Islet precursor cell (in vitro differentiated cells): ENCODE results near the gene HNRNPUL1.
"Not testable (repeated sequence)": the region's sequence is repeated elsewhere in the genome, so short reads cannot be mapped to it uniquely, and the experiment has no call there.

Experiments
- DNase-seq: peaks from one replicate; pipeline ENCODE4 v3.0.0-alpha.2; 2018

Gene HNRNPUL1

DNA sequence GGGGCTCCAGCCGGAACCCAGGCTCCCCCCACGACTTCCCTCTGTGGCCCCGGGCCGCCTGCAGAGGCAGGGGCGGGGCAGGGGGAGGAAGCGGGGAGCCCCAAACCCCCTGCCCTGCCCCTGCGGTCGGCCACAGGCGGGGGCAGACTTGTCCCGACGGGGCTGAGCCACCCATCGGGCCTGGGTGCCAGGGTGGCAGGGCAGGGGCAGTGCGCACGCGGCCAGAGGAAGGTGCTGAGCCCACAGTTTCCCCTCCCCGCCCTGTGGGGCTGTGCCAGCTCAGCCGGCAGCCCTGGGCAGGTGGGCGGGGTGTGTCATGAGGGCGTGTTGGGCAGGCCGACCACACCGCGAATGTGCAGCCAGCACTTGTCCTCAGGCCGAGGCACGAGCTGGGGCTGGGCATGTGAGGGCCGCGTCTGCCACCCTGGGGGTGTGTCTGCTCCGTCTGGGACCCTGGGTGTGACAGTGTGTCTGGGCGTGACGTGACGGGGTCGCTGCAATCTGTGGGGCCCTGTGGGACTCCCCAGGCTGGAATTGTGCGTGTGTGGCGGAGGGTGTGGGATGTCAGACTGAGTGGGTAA, 63.5 kb downstream of the HNRNPUL1 start:
- DNase-seq = peak; percentile 62

DNA sequence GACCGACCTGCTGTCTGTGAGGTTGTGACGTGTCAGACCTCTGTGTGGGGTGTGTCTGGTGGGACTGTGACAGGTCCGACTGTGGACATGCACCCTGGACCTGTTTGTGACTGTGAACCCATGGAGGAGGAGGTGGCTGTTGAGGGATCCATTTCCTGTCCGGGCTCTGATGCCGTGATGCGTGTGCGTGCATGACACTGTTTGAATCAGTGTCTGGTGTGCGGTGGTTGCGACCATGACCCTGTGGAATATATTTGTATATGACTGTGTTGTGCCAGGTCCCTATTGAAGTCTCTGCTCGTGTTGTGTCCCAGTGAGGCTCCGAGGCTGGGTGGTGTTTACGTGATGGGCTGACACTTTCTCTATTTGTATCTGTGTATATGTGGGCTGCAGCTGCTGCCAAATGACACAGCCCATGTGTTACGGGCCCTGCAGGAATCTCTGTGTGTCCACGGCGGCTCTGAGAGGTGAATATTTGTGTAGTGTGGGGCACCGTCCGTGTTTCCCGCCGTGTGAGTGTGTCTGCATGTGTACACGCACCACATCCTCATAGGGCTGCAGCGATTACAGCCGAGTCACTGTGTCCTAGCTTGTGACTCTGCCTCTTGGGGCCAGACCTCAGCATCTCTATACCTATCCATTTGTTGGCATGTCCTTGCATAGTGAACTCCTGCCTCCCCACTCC, 64.1 kb downstream of the HNRNPUL1 start:
- peak; percentile 56 for DNase-seq

DNA sequence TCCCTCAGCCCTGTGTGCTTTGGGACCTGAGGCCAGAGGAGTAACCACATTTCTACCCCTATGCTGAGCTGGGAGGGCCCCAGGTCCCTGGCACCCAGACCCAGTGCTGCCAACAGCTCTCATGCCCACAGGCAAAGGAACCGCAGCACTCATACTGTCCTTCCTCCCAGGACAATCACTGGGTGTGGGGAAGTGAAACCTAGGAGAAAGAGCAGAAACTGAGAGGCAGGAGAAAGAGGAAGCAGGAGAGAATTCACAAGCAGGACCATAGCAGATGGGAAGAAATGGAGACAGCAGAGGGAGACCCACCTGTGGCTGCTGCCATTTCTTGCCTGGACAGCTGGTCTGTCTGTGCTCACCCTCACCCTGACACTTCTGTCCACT, 64.7 kb downstream of the HNRNPUL1 start:
- no peak for DNase-seq

DNA sequence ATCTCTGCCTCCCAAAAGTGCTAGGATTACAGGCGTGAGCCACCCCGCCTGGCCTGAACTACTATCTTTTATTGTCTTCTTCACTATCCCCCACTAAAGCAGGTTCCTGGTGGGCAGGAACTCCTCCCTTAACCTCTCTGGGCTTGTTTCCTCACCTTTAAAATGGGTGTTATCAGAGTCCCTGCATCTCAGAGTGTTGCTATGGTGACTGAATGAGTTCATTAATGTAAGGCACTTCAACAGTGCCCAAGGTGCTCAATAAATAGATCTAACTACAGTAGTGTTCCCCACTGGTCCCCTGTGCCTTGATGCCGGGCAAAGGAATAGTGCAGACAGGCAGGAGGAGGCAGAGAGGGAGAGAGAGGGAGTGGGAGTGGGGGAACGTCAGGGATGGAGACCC, 66.3 kb downstream of the HNRNPUL1 start:
- no peak for DNase-seq

DNA sequence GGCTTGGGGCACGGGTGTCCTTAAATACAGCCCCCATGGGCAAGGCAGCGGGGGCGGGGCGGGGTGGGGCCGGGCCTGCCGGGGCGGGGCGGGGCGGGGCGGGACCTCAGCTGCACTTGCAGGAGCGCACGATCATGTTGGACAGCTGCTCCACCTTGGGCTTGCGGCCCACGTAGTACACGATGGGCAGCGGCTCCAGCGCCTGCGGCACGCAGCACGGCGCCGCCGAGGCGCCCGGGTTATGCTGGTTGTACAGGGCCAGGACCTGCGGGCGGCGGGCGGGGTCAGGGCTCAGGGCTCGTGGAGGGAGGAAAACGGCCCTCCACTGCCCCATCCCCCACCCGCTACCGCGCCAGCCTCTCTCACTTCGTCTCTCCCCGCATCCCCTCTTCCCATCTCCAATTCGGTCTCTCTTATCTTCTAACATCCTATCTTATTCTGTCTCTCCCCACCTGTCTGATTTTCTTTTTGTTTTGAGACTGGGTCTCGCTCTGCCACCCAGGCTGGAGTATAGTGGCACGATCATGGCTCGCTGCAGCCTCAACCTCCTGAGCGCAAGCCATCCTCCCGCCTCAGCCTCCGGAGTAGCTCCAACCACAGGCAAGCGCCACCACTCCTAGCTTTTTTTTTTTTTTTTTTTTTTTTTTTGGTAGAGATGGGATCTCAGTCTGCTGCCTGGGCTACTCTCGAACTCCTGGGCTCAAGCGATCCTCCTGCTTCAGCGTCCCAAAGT, 66.9 kb downstream of the HNRNPUL1 start:
- peak; percentile 56 for DNase-seq

DNA sequence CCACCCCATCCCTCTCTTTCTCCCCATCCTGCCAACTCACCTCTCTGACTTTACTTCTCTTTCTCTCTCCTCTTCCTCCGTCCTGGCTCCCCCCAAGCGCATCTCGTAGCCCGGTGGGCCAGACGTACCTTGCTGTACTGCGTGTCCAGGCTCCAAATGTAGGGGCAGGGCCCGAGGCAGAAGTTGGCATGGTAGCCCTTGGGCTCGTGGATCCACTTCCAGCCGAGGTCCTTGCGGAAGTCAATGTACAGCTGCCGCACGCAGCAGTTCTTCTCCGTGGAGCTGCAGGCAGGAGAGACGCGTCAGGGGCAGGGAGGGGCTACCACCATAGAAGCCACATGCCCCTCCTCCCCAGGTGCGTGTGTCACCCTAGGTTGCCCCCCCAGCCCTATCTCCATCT, 67.8 kb downstream of the HNRNPUL1 start:
- DNase-seq = no peak

DNA sequence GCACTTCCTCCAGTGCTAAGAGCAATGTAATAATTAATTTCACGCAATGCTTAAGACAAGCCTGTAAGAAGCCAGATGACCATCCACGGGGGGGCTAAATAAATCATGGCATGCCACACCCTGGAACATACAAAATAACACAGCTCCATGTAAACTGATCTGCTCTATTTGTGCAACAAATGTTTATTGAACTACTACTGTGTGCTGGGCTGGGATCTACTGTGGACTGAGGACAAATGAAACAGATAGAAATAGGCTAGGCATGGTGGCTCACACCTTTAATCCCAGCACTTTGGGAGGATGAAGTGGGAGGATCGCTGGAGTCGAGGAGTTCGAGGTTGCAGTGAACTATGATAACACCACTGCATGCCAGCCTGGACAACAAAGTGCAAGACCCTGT, 68.3 kb downstream of the HNRNPUL1 start:
- no peak for DNase-seq

GRCh38 chr19:41334793-41335192, 70.6 kb downstream of the HNRNPUL1 start:
- no peak for DNase-seq

DNA sequence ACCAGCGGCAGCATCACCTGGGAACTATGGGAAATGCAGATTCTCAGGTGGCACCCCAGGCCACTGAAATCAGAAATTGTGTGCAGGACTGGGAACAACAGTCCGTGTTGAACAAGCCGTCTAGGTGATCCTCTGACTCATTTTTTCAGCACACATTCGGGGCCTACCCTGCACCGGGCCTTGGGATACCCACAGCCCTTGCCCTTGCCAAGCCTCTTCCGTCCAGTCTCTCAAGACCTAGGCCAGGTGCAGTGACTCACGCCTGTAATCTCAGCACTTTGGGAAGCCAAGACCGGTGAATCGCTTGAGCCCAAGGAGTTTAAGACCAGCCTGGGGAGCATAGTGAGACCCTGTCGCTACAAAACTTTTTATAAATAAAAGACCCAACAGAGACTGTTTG, 71.3 kb downstream of the HNRNPUL1 start:
- no peak for DNase-seq

DNA sequence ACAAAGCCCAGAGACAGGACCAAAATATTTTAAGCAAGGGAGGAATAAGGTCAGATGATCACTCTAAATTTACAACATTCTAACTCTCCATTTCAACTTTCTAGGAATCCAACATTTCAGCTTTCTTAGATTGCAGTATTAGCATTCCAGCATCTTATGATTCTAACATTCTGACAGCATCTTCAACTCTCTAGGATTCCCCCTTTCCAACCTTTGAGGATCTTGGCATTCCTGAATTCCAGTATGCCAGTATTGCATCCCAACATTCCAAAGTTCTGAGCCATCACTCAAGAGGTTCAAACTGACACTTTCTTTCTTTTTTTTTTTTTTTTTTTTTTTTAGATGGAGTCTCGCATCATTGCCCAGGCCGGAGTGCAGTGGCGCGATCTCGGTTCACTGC, 75.8 kb downstream of the HNRNPUL1 start:
- DNase-seq = peak; percentile 54

GRCh38 chr19:41341669-41342490, 77.7 kb downstream of the HNRNPUL1 start:
- no peak for DNase-seq

- no peak for DNase-seq
Observed at GRCh38 chr19:41344162-41344561, 80.0 kb downstream of the HNRNPUL1 start.

DNA sequence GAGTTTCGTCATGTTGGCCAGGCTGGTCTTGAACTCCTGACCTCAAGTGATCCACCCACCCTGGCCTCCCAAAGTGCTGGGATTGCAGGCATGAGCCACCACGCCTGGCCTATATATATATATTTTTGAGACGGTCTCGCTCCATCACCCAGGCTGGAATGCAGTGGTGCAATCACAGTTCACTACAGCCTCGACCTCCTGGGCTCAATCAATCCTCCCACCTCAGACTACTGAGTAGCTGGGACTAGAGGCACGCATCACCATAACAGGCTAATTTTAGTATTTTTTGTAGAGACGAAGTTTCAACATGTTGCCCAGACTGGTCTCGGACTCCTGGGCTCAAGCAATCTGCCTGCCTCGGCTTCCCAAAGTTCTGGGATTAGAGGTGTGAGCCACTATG, 82.7 kb downstream of the HNRNPUL1 start:
- DNase-seq = not testable (repeated sequence)

DNA sequence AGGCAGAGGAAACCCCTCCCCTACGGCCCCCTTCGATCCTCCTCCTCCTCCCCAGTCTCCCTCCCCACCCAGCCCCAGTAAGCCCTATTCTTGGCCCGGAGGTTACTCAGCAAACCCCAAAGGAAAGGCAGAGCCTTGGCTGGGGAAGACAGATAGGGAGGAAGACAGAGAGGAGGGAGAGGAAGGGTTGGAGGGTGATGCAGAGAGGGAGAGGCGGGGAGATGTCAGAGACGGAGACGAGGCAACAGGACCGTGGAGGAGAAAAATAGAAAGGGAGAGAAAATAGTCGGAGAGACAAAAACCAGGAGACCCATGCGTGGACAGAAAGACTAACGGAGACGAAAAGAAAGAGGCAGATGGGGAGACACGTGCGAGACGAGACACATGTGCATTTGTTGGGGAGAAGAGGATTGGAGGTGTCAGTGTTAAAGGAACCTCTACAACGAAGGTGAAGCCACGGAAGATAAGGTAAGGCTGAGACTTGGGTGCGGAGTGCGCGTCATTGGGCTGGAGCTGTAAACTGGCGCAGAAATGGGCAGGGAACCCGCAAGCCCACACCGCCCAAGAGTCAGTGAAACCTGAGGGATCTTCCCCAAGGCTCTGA, 86.7 kb downstream of the HNRNPUL1 start:
- DNase-seq = no peak

GRCh38 chr19:41351339-41352245, 87.4 kb downstream of the HNRNPUL1 start:
- DNase-seq = peak; percentile 66

GRCh38 chr19:41352279-41352608, 88.1 kb downstream of the HNRNPUL1 start:
- no peak for DNase-seq

DNA sequence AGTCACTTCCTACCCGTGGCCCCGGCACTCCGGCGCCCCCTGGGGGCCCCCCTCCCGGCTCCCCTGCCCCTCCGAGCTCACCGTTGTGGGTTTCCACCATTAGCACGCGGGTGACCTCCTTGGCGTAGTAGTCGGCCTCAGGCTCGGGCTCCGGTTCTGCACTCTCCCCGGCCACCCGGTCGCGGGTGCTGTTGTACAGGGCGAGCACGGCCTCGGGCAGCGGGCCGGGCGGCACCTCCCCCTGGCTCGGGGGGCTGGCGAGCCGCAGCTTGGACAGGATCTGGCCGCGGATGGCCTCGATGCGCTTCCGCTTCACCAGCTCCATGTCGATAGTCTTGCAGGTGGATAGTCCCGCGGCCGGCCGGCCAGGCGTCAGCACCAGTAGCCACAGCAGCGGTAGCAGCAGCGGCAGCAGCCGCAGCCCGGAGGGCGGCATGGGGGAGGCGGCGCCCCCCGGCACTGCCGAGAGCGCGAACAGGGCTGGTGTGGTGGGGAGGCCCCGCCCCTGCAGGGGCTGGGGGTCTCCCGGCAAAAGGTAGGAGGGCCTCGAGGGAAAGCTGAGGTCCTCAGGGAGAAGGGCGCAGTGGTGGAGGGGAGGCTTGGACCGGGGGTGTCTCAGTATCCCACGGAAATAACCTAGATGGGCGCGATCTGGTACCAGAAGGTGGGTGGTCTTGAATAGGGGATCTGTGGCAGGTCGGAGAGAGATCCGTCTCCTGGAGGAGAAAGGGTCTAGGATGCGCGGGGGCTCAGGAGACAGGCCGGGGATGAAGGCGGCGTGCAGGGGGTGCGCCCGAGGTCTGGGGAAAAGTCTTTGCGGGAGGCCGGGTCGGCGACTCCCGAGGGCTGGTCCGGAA, 88.7 kb downstream of the HNRNPUL1 start:
- peak; percentile 86 for DNase-seq

GRCh38 chr19:41353466-41354342, 89.5 kb downstream of the HNRNPUL1 start, which contains the start of gene TGFB1:
Gene TGFB1 (minus strand): TSS chr19:41353922. CDS start chr19:41353044, 878 bp downstream.
- DNase-seq = peak; percentile 93

DNA sequence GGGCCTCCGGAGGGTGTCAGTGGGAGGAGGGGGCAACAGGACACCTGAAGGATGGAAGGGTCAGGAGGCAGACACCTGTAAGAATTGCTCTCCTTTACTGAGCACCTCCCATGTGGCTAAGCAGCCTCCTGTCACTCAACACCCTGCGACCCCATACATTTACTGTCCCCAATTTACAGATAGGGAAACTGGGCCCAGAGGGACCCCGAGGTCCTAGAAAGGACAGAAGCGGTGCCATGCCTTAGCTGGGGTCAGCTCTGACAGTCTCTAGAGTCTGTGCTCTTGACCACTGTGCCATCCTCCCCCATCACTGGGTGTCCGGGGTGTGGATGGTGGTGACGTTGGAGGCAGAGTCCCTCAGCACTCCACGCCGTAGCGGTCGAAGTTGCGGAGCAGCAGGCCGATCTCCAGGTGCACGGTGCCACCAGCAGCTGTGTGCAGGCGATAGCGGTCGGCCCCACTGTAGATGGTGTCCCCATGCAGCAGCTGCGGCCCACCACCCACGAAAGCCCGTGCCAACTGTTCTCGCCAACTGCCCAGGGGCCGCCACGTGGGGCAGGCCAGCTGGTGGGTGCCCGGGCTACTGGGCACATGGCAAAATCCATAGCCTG, 90.3 kb downstream of the HNRNPUL1 start:
- DNase-seq = no peak
